HG02840 (cell line): Measurements from ENCODE around the gene CDK11A.
"Not testable (repeated sequence)": the region's sequence is repeated elsewhere in the genome, so short reads cannot be mapped to it uniquely, and the experiment has no call there.

Source experiments
- ATAC-seq: cut with Tn5 transposase; IDR thresholded peaks from one replicate; pipeline ENCODE4 v1.9.1; 2021; ENCODE audit warnings: mild to moderate bottlenecking, moderate library complexity, moderate number of reproducible peaks; ENCODE audit not compliant: unreplicated experiment, low FRiP score

The CDK11A gene

GRCh38 chr1:1691443-1691842, 32.7 kb downstream of the CDK11A start:
- not testable (repeated sequence) for ATAC-seq

- not testable (repeated sequence) for ATAC-seq
Observed at GRCh38 chr1:1689526-1689925, 34.6 kb downstream of the CDK11A start.

GRCh38 chr1:1687846-1688245, 36.3 kb downstream of the CDK11A start:
- ATAC-seq = no peak

- no peak for ATAC-seq
Observed at GRCh38 chr1:1684031-1684681, 40.0 kb downstream of the CDK11A start.

- no peak for ATAC-seq
Observed at GRCh38 chr1:1683104-1683905, 40.9 kb downstream of the CDK11A start.

- no peak for ATAC-seq
Observed at GRCh38 chr1:1680912-1681273, 43.3 kb downstream of the CDK11A start.

- no peak for ATAC-seq
Observed at GRCh38 chr1:1680031-1680911, 43.9 kb downstream of the CDK11A start.

- no peak for ATAC-seq
Observed at GRCh38 chr1:1678581-1679380, 45.4 kb downstream of the CDK11A start.

- peak; percentile 56 for ATAC-seq
Observed at GRCh38 chr1:1677718-1678580, 46.2 kb downstream of the CDK11A start.

- not testable (repeated sequence) for ATAC-seq
Observed at GRCh38 chr1:1676087-1676486, 48.1 kb downstream of the CDK11A start.

- ATAC-seq = not testable (repeated sequence)
Observed at GRCh38 chr1:1675218-1675617, 48.9 kb downstream of the CDK11A start.

GRCh38 chr1:1674806-1675205, 49.4 kb downstream of the CDK11A start:
- ATAC-seq = not testable (repeated sequence)

- no peak for ATAC-seq
Observed at GRCh38 chr1:1672181-1672965, 51.8 kb downstream of the CDK11A start.

GRCh38 chr1:1671365-1672119, 52.6 kb downstream of the CDK11A start:
- no peak for ATAC-seq

- ATAC-seq = no peak
Observed at GRCh38 chr1:1670866-1671265, 53.3 kb downstream of the CDK11A start.

GRCh38 chr1:1669468-1670440, 54.4 kb downstream of the CDK11A start:
- ATAC-seq = no peak

- ATAC-seq = no peak
Observed at GRCh38 chr1:1666526-1666925, 57.6 kb downstream of the CDK11A start.
